GM19455 (cell line): ENCODE measurements around the gene NKX2-1.
"Not testable (repeated sequence)": the region's sequence is repeated elsewhere in the genome, so short reads cannot be mapped to it uniquely, and the experiment has no call there.

ENCODE experiments used
- ATAC-seq: cut with Tn5 transposase; IDR thresholded peaks from one replicate; pipeline ENCODE4 v1.9.1; 2021; ENCODE audit not compliant: unreplicated experiment

The NKX2-1 gene

GRCh38 chr14:36519431-36520321 lies at the start of gene NKX2-1:
Gene NKX2-1, minus strand, starts transcription at chr14:36520232. Its CDS starts 103 bp downstream, at chr14:36520129.
- no peak for ATAC-seq

- no peak for ATAC-seq
Observed at GRCh38 chr14:36556811-36557433, 36.9 kb upstream of the NKX2-1 start.

DNA sequence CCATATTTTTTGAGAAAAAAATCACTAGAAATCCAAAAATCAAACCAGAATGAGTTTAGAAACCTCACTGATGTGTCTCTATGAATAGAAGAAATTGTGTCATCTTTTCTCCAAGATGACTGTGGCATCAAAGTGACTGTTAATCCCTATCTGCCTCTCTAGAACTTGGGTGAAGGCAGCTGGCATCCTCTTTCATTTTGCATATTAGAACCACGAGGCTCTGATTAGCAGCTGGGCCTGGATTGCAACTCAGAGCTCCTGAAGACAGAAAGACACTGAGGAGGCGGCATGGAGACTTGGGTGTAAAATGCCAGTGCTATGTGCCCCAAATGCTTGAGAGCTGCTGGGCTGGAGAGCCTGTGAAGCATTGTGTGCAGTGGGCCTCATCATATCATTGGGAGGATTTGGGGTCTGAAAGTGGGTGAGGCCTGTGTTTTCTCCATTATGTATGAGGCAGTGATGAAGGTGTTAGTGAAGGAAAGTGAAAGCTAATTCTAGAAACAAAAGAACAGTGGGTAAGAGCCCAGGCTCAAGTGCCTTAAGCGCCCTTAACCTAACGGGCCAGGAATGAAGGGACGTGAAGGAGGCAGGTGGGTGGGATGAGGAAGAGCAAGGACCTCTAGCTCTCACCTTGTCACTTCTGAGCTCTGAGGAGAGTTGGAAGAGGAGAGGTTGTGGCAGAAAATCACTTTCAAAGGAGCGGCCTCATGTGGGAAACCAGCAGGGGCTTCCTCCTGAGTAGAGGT lies 36.1 kb upstream of the NKX2-1 start:
- no peak for ATAC-seq

DNA sequence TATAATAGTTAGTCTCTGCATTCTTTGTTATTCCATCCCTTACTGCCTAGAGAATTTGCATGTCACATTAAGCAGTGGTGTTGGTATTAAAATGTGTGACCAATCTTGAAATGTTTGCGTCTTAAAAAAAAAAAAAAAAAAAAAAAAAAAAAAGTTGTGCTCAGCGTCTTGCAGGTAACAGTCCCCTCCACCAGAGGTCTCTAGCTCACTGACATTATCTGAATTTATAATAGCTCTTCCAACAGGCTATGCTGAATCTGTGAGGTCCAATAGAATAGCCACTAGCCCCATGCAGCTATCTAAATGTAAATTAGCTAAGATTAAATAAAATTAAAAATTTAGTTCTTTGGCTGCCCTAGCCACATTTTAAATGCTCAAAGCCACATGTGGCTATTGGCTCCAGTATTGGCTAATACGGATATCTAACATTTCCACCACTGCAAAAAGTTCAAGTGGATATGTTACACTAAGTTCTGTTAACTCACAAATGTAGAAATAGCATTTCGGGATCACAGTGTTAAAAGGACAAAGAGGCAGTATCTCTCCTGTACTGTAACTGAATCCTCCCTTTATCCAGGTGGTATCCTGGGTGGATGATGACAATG lies 33.7 kb upstream of the NKX2-1 start:
- ATAC-seq, result peak; percentile 61

DNA sequence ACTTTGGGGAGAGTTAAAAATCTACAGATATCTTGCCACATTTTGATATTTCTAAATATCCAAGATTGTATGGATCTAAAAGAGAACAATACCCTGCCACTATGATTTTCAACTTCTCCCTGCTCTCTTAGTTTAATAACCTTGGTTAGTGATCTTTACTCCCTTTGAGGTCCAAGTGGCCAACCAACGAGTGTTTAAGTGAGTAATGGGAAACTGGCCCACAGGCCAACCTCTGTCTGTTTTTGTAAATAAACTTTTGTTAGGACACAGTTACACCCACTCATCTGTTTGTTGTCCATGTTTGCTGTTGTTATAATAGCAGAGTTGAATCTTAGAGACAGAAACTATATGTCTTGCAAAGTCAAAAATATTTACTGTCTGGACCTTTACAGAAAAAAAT lies 30.9 kb upstream of the NKX2-1 start:
- ATAC-seq, result no peak

DNA sequence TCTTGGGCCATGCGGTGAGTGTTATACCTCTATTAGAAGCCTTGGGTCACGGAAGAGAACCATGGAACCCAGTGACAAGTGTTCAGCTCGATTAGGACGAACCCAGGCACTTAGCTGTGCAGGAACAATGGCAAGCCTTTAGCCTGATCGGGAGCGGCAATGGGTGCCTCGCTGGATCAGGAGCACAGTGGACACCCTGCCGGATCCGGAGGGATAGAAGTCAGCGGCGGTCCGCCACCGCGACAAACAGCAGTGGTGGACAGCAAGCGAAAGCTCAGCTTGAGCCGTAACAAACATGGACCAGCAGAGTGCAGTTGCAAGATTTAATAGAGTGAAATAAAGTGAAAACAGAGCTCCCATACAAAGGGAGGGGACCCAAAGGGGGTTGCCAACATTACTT lies 24.2 kb upstream of the NKX2-1 start:
- ATAC-seq, result not testable (repeated sequence)

DNA sequence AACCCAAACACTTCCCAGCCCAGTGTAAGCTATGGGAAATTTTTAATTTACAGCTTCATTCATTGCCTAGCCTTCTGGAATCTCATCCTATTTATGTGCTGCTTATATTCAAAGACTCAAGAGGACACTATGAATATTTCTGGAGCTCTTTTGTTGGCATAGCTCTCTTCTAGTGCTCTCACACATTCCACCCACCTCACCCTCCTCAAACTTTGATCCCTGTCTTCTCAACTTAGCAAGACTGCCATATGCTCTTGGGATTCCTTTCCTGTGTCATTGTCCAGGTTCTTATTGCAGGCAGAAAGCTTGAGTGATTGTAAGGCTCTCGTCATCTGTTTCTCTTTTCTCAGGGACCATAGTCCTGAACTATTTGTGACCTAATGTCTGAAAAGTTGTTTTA lies 18.0 kb upstream of the NKX2-1 start:
- ATAC-seq, result no peak

DNA sequence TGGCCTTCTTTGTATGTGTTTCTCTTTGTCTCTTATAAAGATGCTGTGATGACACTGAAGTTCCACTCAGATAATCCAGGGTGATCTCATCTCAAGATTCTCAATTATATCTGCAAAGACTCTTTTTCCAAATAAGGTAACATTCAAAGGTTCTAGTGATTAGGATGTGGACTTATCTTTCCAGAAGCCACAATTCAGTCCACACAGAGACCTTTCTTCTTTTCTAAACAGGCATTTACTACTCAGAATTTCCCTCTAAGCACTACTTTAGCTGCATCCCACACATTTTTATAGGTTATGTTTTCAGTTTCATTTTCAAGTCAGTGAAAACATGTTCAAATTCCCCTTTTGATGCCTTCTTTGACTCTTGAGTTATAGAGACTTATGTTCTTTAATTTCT lies 9.0 kb upstream of the NKX2-1 start:
- ATAC-seq, result no peak

DNA sequence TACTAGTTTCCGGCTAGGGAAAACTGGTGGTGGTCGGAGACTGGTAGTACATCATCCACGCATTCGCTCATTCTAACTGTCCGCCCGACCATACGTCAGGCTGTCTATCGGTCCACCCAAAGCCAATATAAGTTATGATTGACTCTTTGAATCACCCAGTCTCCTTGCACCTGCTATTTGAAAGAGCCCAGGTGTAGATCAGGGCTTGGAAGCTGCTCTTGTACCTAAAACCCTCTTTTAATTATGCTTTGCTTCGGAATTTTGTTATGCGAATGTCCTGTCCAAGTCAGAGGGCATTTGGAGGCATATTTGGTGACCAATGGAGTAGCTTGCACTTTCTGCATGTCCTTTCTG lies 5.7 kb upstream of the NKX2-1 start:
- ATAC-seq, result no peak

DNA sequence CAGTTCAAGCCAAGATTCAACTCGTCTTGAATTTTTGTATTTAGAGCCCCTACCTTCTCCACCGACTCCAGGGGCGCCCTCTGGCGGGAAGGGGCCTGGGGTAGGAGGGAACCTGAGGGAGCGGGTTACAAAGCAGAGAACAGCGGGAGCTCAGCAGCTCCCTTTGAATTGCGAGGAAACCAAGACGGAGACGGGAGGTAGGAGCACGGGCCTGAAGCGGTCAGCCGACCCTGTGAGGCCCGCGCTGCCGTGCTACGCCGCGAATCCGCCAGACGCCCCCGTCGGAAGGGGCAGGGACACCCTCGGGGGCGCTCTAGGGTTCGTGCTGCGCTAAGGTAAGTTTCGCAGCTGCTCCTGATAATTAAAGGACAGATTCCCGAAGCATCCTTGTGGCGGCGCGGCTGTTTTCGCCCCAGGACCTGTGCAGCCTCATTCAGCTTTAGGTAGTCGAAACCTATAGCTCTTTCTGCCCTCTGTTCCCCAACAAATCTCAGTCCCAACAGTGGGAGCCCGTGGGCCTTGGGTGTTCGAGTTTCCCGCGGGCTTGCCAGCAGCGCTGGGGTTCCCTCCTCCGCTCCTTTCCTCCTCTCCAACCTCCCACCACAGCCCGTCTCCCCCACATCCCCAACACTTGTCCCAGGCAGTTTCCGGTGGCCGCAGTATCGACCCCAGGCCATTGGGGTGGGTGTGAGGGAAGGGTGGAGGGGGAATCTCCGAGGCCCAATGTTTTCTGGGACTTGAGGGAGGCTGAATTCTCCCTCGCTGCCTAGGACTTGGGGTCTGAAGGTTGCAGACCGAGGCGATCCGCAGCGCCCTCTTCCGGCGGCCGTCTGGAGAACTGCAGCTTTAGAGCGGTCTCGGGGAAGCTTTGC lies 5.1 kb upstream of the NKX2-1 start:
- ATAC-seq, result no peak

DNA sequence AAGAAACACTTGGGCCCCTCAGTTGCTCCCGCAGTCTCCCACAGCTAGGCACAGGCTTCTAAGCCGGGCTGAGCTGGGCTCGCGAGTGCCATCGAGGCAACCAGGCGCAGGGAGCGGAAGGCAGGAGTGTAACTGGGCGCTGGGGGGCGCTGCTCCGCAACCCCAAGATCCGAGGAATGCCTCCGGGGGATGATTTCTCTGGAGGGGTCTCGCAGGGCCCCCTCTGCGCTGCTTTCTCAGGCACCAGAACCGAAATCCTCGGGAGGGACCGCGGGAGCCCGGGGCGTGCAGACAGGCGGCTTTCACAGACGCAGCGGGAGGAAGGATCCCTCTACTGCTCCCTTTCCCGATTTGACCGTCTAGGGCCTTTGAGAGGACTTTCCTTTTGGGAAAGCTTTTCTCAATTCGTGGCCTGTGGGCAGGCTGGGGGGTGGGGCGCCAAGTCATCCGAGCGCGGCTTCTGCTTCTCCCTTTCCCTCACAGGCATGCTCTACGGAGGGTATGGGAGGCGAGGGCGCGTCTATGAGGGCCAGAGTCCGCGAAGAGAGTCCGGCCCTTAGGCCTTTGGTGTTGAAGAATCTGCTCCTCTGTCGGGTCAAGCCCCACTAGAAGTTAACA lies 4.3 kb upstream of the NKX2-1 start:
- no peak for ATAC-seq

- ATAC-seq, result no peak
Observed at GRCh38 chr14:36522972-36523715, 3.1 kb upstream of the NKX2-1 start.

GRCh38 chr14:36522347-36522971 lies 2.4 kb upstream of the NKX2-1 start:
- no peak for ATAC-seq

- ATAC-seq, result no peak
Observed at GRCh38 chr14:36521598-36522345, 1.7 kb upstream of the NKX2-1 start.

DNA sequence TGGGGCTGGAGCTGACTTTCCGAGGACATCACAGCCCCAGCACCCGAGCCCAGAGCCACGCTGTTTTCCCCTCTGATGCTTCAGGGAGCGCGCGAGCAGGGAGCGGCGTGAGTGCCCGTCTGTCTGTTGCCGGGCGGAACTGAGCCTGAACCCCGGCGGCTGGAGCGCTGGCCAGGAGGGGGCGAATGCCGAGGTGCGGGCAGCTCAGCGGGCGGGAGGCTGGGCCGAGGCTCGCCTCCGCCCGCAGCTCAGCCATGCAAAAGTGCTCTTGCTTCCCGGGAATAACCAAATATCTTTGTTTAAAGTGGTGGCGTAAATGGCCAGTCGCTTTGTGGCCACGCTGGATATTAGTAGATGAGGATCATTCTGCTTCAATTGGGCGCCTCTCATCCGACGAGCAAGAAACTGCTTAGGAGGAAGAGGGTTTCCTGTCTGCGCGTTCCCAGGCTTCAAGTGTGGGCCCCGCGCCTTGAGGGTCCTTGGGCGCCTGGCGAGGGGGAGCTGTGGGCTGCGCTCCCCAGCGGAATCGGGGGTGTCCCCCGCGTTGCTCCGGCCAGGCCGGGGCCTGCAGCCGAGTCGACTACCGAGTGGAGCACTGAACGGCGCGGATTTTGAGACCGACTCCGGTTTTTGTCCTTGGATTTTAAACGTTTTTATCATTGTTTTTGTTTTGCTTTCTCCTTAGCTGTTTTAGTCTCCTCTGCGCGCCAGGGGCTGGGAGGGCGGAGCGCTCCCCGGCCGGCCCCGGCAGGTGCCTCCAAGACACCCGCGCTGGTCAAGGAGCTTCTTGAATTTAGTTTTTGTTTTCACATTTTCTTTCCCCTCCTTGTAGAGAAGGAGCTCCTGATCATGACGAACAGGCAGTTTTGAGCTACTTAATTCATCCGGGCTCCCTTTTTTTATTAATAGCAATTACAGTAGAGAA lies 831 bp upstream of the NKX2-1 start:
- ATAC-seq, result no peak

GRCh38 chr14:36518586-36519430 lies 1.2 kb downstream of the NKX2-1 start:
- ATAC-seq, result no peak
